Mucosa of gallbladder (tissue), 1 donor: ENCODE results near the gene MS4A4E. TPM values are rescaled to one million over a fixed set of nuclear protein-coding genes. Genes with fewer than 3 reads are reported as not detected.
"Not testable (repeated sequence)": the region's sequence is repeated elsewhere in the genome, so short reads cannot be mapped to it uniquely, and the experiment has no call there.

Experiments
- DNase-seq: peaks from one replicate; pipeline ENCODE4 v3.0.0-alpha.2; 2020; ENCODE audit warnings: low spot score
- total RNA-seq: library from RNA; stranded (reverse); gene quantifications from one replicate; pipeline ENCODE4 v1.2.1, GENCODE V29; 2021
- donor health status: DM: no; HTN: no; CAD: no.

MS4A4E gene
- total RNA-seq, 1 donor from 2014 or later: 3.5 TPM

DNA sequence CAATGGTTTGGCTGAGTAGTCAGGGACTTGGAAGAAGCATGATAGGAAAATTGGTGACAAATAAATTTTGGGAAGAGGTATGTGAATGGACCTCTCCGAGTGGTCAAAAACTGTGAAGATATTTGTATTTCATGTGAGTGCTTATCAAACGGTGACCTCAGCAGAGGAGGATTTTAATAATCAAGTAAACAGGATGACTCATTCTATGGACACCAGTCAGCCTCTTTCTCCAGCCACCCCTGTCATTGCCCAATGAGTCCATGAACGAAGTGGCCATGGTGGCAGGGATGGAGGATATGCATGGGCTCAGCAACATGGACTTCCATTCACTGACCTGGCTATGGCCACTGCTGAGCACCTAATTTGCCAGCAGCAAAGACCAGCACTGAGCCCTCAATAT is 21.2 kb downstream of the MS4A4E start:
- DNase-seq: no peak

DNA sequence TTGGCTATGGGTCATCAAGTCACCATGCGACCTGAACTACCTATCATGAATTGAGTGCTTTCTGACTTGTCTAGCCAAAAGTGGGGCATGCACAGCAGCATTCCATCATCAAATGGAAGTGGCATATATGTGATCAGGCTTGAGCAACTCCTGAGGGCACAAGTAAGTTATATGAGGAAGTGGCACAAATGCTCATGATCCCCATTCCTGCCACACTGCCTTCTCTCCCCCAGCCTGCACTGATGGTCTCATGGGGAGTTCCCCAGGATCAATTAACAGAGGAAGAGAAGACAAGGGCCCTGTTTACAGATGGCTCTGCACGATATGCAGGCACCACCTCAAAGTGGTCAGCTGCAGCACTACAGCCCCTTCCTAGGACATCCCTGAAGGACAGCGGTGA is 21.8 kb downstream of the MS4A4E start:
- no peak for DNase-seq

- no peak for DNase-seq
These were observed 28.6 kb downstream of the MS4A4E start for GRCh38 chr11:60214386-60214785.

GRCh38 chr11:60211206-60211605 is 31.7 kb downstream of the MS4A4E start:
- DNase-seq: no peak

DNA sequence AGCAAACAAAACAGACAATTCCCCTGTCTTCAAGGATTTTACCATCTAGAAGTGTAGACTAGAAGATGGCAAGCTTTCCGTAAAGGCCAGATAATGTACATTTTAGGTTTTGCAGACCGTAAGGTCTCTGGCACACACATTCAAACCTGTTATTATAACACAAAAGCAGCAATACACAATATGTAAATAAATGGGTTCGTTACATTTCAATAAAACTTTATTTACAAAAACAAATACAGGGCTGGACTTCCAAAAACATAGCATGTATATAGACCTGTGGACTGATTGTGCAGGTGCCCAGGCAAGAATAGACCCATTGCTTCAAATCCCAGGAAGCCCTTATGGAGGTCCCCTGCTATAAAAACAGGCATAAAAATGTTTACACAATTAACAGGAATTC is 33.0 kb downstream of the MS4A4E start:
- DNase-seq: no peak

DNA sequence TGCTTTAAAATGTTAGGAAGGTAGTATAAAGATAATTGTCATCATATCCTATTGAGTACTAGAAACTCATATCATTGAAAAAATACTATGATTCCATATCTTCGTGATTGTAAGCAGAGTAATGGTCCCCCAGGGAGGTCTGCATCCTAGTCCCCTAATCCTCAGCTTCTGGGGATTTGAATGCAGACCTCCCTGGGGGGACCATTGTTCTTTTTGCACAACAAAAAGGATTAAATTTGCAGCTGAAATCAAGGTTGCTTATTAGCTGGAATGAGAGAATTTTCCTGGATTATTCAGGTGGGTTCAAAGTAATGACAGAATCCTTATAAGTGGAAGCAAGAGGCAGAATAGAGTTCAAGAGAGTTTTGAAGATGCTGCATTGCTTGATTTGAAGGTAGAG is 34.0 kb downstream of the MS4A4E start:
- no peak for DNase-seq

GRCh38 chr11:60208146-60208895 is 34.6 kb downstream of the MS4A4E start:
- no peak for DNase-seq

DNA sequence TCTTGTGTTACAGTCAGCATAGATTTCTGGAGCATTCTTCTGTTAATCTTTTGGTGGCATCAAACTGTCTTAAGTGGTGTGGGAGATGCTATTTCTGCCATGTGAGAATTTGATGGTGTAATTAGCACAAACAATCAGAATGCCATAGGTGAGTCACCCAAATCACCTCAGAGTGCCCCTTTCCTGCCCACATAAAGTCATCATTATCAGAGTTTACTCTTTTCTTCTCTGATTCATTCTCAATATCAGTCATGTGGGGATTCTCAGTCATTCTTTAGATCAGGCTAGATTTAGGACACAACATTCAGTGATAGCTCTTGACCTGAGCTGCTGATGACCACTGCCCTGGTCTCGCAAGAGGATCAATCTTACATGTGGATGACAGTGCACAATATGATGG is 36.3 kb downstream of the MS4A4E start:
- DNase-seq: no peak

- no peak for DNase-seq
These were observed 38.0 kb downstream of the MS4A4E start for GRCh38 chr11:60204922-60205321.

DNA sequence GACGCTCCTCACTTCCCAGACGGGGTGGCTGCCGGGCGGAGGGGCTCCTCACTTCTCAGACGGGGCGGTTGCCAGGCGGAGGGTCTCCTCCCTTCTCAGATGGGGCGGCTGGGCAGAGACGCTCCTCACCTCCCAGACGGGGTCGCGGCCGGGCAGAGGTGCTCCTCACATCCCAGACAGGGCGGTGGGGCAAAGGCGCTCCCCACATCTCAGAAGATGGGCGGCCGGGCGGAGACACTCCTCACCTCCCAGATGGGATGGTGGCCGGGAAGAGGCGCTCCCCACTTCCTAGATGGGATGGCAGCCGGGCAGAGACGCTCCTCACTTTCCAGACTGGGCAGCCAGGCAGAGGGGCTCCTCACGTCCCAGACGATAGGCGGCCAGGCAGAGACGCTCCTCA is 41.6 kb downstream of the MS4A4E start:
- DNase-seq: not testable (repeated sequence)

DNA sequence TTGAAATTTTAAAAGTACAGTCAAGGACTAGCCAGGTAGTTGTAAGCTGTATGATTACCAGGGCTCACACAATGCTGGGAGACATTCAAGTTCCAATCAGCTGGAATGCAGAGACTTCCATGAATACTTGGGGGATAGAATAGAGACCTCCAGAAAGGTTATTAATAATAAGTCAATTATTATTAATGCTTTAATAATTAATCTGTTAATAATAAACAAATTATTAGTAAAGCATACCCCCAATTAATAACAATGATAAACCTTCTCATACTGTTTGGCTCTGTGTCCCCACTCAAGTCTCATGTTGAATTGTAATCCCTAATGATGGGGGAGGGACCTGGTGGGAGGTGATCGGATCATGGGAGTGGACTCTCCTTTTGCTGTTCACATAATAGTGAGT is 45.5 kb downstream of the MS4A4E start:
- DNase-seq: no peak

DNA sequence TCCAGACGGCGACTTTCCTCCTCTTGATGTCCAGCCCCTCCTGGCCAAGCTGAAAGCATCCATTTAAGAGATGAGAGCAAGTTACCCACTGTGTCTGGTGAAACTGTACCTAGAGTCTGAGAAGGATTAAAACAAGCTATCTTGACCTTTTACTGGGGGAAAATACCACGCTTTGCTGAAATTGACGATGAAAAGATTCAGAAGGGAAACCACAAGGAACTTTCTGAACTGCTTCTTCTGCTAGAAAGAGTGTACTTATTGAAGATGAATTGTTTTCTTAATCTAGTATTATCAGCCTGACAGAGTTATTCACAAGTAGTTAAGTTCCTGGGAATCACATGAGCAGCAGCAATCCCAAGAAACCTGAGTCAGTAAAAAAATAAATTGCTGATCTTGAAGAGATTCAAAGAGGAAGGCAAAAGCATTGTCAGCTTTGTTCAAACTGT is 47.0 kb downstream of the MS4A4E start:
- no peak for DNase-seq

- no peak for DNase-seq
These were observed 48.4 kb downstream of the MS4A4E start for GRCh38 chr11:60194511-60194910.

- peak; percentile 57 for DNase-seq
These were observed 49.1 kb downstream of the MS4A4E start for GRCh38 chr11:60193687-60194433.

DNA sequence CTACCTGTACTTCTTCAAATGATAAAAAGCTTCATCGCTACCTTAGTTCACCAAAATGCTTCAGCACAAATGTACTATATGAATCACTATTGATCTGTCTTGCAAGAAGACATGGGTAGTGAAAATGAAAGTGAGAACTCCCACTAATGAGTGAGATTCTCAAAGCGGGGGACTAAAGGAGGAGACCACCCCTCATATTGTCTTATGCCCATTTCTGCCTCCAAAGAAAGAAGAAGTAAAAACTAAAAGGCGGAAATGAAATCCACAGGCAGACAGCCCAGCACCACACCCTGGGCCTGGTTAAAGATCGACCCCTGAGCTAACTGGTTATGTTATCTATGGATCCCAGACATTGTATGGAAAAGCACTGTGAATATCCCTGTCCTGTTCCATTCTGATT is 50.4 kb downstream of the MS4A4E start:
- DNase-seq: not testable (repeated sequence)

DNA sequence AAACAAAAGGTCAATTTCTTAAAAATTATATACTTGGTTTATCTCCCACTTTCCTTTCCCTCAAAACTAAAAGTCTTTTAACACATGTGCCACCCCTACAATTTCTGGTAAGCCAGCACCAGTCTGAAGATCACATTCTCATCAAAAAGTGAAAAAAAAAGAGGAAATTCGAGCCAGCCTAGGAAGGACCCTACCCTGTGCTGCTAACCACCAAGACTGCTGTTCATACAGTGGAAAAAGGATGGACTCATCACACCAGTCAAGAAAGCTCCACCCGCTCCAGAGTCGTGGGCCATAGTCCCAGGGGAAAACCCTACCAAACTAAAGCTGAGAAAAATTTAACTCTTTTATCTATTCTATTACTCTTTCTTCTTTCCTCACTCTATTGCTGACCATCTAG is 54.5 kb downstream of the MS4A4E start:
- DNase-seq: not testable (repeated sequence)

DNA sequence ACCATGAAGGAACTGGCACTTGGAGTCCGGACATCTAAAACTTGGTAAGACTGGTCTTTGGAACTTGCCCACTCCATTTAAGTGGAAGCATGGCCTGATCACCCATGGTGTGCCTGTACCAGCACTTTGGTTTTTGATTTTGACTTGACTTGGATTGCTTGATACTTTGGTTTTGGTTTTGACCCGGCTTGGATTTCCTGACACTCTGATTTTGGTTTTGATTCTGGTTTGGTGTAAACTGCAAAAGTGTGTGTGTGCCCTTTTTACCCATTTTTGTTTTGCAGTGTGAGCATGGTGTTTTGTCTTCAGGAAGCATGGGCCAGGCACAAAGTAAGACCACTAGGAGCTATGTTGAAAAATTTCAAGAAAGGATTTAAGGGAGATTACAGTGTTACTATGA is 56.8 kb downstream of the MS4A4E start:
- not testable (repeated sequence) for DNase-seq

- DNase-seq: not testable (repeated sequence)
These were observed 57.5 kb downstream of the MS4A4E start for GRCh38 chr11:60185512-60185827.

DNA sequence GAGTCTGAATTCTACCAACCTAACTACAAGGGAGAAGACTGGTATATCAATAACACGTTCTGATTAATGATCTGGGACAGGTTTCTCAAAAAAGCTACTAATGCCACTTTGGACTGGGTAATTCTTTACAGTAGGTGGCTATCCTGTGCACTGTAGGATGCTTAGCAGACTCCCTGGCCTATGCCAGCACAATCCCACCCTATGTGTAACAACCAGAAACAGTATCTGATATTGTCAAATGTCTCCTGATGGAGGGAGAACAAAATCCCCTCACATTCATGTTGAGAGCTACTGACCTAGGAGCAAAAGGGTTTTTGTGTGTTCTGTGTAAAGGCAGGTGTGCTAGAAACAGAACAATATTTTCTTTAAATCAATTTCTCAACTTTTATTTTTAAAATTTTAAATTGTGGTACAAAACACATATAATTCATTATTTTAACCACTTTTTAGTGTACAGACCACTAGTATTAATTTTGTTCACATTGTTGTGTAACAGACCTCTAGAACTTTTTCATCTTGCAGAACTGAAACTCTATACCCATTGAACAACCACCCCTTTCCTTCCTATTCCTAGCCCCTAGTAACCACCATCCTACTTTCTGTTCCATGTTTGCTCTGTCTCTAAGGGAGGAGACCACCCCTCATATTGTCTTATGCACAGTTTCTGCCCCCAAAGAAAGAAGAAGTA is 58.0 kb downstream of the MS4A4E start:
- DNase-seq: no peak

GRCh38 chr11:60183591-60184205 is 59.2 kb downstream of the MS4A4E start:
- no peak for DNase-seq

- no peak for DNase-seq
These were observed 60.2 kb downstream of the MS4A4E start, which contains the start of gene MS4A6A for GRCh38 chr11:60182541-60183330. MS4A6A (minus strand) TSS chr11:60183083; CDS start chr11:60181727, 1,356 bp downstream.
